ENCODE data around the gene SCCPDH. TPM values are rescaled to one million over a fixed set of nuclear protein-coding genes. Genes with fewer than 3 reads are reported as not detected.

SCCPDH gene
- total and polyA plus RNA-seq, 2 donors (not counting 1 experiment from before 2014, with no cell fraction given), result 1.7 to 6.6 TPM

GRCh38 chr1:246797597-246797996 lies 73.4 kb downstream of the SCCPDH start:
- Mint-ChIP-seq H3K4me1 (no peaks in the 10 kb centered on the region), H3K4me3 (no peak overlapping the region), H3K27me3 (no peaks in the 10 kb centered on the region), H3K9me3 (ENCODE audit: insufficient read depth) (no peaks in the 10 kb centered on the region), H3K27ac (no peak overlapping the region)
- Histone ChIP-seq H3K4me3 (ENCODE audit: control extremely low read depth in 1 of 5, extremely low read depth in 1 of 5, insufficient read depth in 1 of 5, low read depth in 2 of 5, low read length in 4 of 5) (no peak overlapping the region), H3K27me3 (replicated peaks in 1 of 4; ENCODE audit: control extremely low read depth in 1 of 4, control insufficient read depth in 3 of 4, insufficient read depth in 4 of 4, low read length in 3 of 4) (no peaks in the 10 kb centered on the region), H3K79me2 (ENCODE audit: control insufficient read depth, insufficient read depth, low read length) (no peaks in the 10 kb centered on the region), H2AFZ (ENCODE audit: insufficient read depth, low read depth, low read length, poor library complexity, severe bottlenecking) (no peak overlapping the region), H3K9ac (ENCODE audit: low read length) (no peak overlapping the region), H3K4me2 (replicated peaks; ENCODE audit: low read depth, low read length, poor library complexity, severe bottlenecking) (no peak overlapping the region), H3K9me3 (ENCODE audit: control extremely low read depth in 1 of 3, control insufficient read depth in 2 of 3, insufficient read depth in 1 of 3, low read length in 2 of 3) (peaks cover 0 to under 1% (median 0%) of the 10 kb centered on the region in 3 donors), H3K4me1 (ENCODE audit: control insufficient read depth in 2 of 2, insufficient read depth in 2 of 2, low read length in 2 of 2) (no peaks in the 10 kb centered on the region), H3K36me3 (replicated peaks in 1 of 2; ENCODE audit: control extremely low read depth in 1 of 2, control insufficient read depth in 1 of 2, extremely low read depth in 1 of 2, insufficient read depth in 2 of 2, low read length in 1 of 2) (no peaks in the 10 kb centered on the region), H4K20me1 (ENCODE audit: control insufficient read depth, insufficient read depth, low read length, poor library complexity, severe bottlenecking) (no peaks in the 10 kb centered on the region), H3K27ac (ENCODE audit: low read length in 2 of 2) (no peak overlapping the region)
- DNase-seq, result no peak
- no peak for TF ChIP-seq EZH2 (IDR thresholded peaks at IDR 0.05; ENCODE audit: borderline replicate concordance, insufficient read depth, low read depth, low read length, poor library complexity, severe bottlenecking)
- TF ChIP-seq CTCF (IDR thresholded peaks at IDR 0.05), result no peak
- WGBS (ENCODE audit: insufficient coverage), result over 99% methylated on average over 10 of the region's 11 CpGs
- no peak for ATAC-seq (ENCODE audit: low read depth)
- ChIA-PET POLR2A (interaction anchor here (0.6 kb wide), 1 partner anchor 48 kb away, joined by 7 read pairs; no protein-coding TSS in a partner anchor), CTCF (no interaction called here)
- intact Hi-C loops (cut with micrococcal nuclease), result no loop called here

- 79% methylated on average over 4 of the region's 4 CpGs for WGBS (ENCODE audit: insufficient coverage)
- H3K4me1 ChIP-seq (ENCODE audit: control insufficient read depth in 2 of 2, insufficient read depth in 2 of 2, low read length in 2 of 2), result no peaks in the 10 kb centered on the region
- CTCF ChIA-PET, result no interaction called here
- no peak overlapping the region for H3K27ac ChIP-seq (ENCODE audit: low read length in 2 of 2)
- no peaks in the 10 kb centered on the region for H3K79me2 ChIP-seq (ENCODE audit: control insufficient read depth, insufficient read depth, low read length)
- H3K27me3 ChIP-seq (replicated peaks in 1 of 4; ENCODE audit: control extremely low read depth in 1 of 4, control insufficient read depth in 3 of 4, insufficient read depth in 4 of 4, low read length in 3 of 4), result no peaks in the 10 kb centered on the region
- POLR2A ChIA-PET, result no interaction called here
- Mint-ChIP-seq H3K4me1 (no peaks in the 10 kb centered on the region), H3K27ac (no peak overlapping the region), H3K27me3 (no peaks in the 10 kb centered on the region), H3K9me3 (ENCODE audit: insufficient read depth) (no peaks in the 10 kb centered on the region), H3K4me3 (no peak overlapping the region)
- no peak overlapping the region for H3K4me3 ChIP-seq (ENCODE audit: control extremely low read depth in 1 of 5, extremely low read depth in 1 of 5, insufficient read depth in 1 of 5, low read depth in 2 of 5, low read length in 4 of 5)
- H3K9ac ChIP-seq (ENCODE audit: low read length), result no peak overlapping the region
- H4K20me1 ChIP-seq (ENCODE audit: control insufficient read depth, insufficient read depth, low read length, poor library complexity, severe bottlenecking), result no peaks in the 10 kb centered on the region
- no peaks in the 10 kb centered on the region for H3K36me3 ChIP-seq (replicated peaks in 1 of 2; ENCODE audit: control extremely low read depth in 1 of 2, control insufficient read depth in 1 of 2, extremely low read depth in 1 of 2, insufficient read depth in 2 of 2, low read length in 1 of 2)
- H2AFZ ChIP-seq (ENCODE audit: insufficient read depth, low read depth, low read length, poor library complexity, severe bottlenecking), result no peak overlapping the region
- intact Hi-C loops (cut with micrococcal nuclease), result no loop called here
- ATAC-seq (ENCODE audit: low read depth) (no peak), DNase-seq (no peak)
- H3K9me3 ChIP-seq (ENCODE audit: control extremely low read depth in 1 of 3, control insufficient read depth in 2 of 3, insufficient read depth in 1 of 3, low read length in 2 of 3), result peaks cover 0 to 3% (median 0%) of the 10 kb centered on the region in 3 donors
- no peak for TF ChIP-seq CTCF (IDR thresholded peaks at IDR 0.05)
- no peak for TF ChIP-seq EZH2 (IDR thresholded peaks at IDR 0.05; ENCODE audit: borderline replicate concordance, insufficient read depth, low read depth, low read length, poor library complexity, severe bottlenecking)
- no peak overlapping the region for H3K4me2 ChIP-seq (replicated peaks; ENCODE audit: low read depth, low read length, poor library complexity, severe bottlenecking)
These were observed 73.9 kb downstream of the SCCPDH start for GRCh38 chr1:246798107-246798506.
